ENCODE data around the gene AAK1. TPM values are rescaled to one million over a fixed set of nuclear protein-coding genes. Genes with fewer than 3 reads are reported as not detected.

Gene AAK1
- total RNA-seq, 1 donor from 2014 or later, result 108 TPM

- Mint-ChIP-seq H3K36me3 (ENCODE audit: low read depth, unreplicated experiment) (peaks cover 12% of the 10 kb centered on the region), H3K27ac (ENCODE audit: unreplicated experiment) (no peak overlapping the region), H3K27me3 (ENCODE audit: low read depth, unreplicated experiment) (no peaks in the 10 kb centered on the region), H3K9me3 (ENCODE audit: unreplicated experiment) (no peaks in the 10 kb centered on the region), H3K4me1 (ENCODE audit: low read depth, unreplicated experiment) (peaks cover 19% of the 10 kb centered on the region), H3K4me3 (ENCODE audit: unreplicated experiment) (no peak overlapping the region)
- DNase-seq (ENCODE audit: low read depth) (no peak), FAIRE-seq (no peak)
- Histone ChIP-seq H3K4me3 (ENCODE audit: insufficient read depth, low read depth, low read length) (no peak overlapping the region), H3K4me1 (ENCODE audit: insufficient read depth, low read length) (peaks cover 17% of the 10 kb centered on the region), H3K27ac (ENCODE audit: low read depth, low read length) (no peak overlapping the region), H3K79me2 (ENCODE audit: insufficient read depth, low read length) (peaks cover 91% of the 10 kb centered on the region), H4K20me1 (ENCODE audit: insufficient read depth, low read length) (peaks cover 80% of the 10 kb centered on the region), H3K9ac (ENCODE audit: low read length) (no peak overlapping the region), H2AFZ (ENCODE audit: low read depth, low read length) (no peak overlapping the region), H3K4me2 (ENCODE audit: low read length) (no peak overlapping the region), H3K36me3 (ENCODE audit: insufficient read depth, low read length) (peaks cover 5% of the 10 kb centered on the region), H3K27me3 (ENCODE audit: insufficient read depth, low read length) (no peaks in the 10 kb centered on the region), H3K9me3 (ENCODE audit: insufficient read depth, low read depth, low read length) (no peaks in the 10 kb centered on the region)
- no peak for TF ChIP-seq CTCF (IDR thresholded peaks at IDR 0.05; ENCODE audit: insufficient read depth, low read depth, low read length)
These were observed 4.9 kb downstream of the AAK1 start for GRCh38 chr2:69638630-69639029.

- TF ChIP-seq CTCF (IDR thresholded peaks at IDR 0.05; ENCODE audit: insufficient read depth, low read depth, low read length), result no peak
- no peak for TF ChIP-seq EZH2 (IDR thresholded peaks at IDR 0.05; ENCODE audit: insufficient read depth, low read length)
- Mint-ChIP-seq H3K4me1 (ENCODE audit: low read depth, unreplicated experiment) (peaks cover 19% of the 10 kb centered on the region), H3K27me3 (ENCODE audit: low read depth, unreplicated experiment) (no peaks in the 10 kb centered on the region), H3K36me3 (ENCODE audit: low read depth, unreplicated experiment) (peaks cover 12% of the 10 kb centered on the region), H3K4me3 (ENCODE audit: unreplicated experiment) (no peak overlapping the region), H3K9me3 (ENCODE audit: unreplicated experiment) (no peaks in the 10 kb centered on the region), H3K27ac (ENCODE audit: unreplicated experiment) (no peak overlapping the region)
- Histone ChIP-seq H2AFZ (ENCODE audit: low read depth, low read length) (no peak overlapping the region), H3K4me2 (ENCODE audit: low read length) (no peak overlapping the region), H3K4me3 (ENCODE audit: insufficient read depth, low read depth, low read length) (no peak overlapping the region), H3K27ac (ENCODE audit: low read depth, low read length) (no peak overlapping the region), H3K79me2 (ENCODE audit: insufficient read depth, low read length) (peaks cover 97% of the 10 kb centered on the region), H3K9me3 (ENCODE audit: insufficient read depth, low read depth, low read length) (no peaks in the 10 kb centered on the region), H4K20me1 (ENCODE audit: insufficient read depth, low read length) (peaks cover 83% of the 10 kb centered on the region), H3K4me1 (ENCODE audit: insufficient read depth, low read length) (peaks cover 17% of the 10 kb centered on the region), H3K27me3 (ENCODE audit: insufficient read depth, low read length) (no peaks in the 10 kb centered on the region), H3K9ac (ENCODE audit: low read length) (no peak overlapping the region), H3K36me3 (ENCODE audit: insufficient read depth, low read length) (peaks cover 5% of the 10 kb centered on the region)
- FAIRE-seq, result no peak
- DNase-seq (ENCODE audit: low read depth), result no peak
These were observed 5.6 kb downstream of the AAK1 start for GRCh38 chr2:69637923-69638322.

GRCh38 chr2:69636395-69636794, 7.1 kb downstream of the AAK1 start:
- H3K4me1 Mint-ChIP-seq (ENCODE audit: low read depth, unreplicated experiment), result peaks cover 19% of the 10 kb centered on the region
- Histone ChIP-seq H3K4me3 (ENCODE audit: insufficient read depth, low read depth, low read length) (no peak overlapping the region), H3K36me3 (ENCODE audit: insufficient read depth, low read length) (peaks cover 5% of the 10 kb centered on the region), H3K9me3 (ENCODE audit: insufficient read depth, low read depth, low read length) (no peaks in the 10 kb centered on the region), H3K27me3 (ENCODE audit: insufficient read depth, low read length) (no peaks in the 10 kb centered on the region), H2AFZ (ENCODE audit: low read depth, low read length) (no peak overlapping the region), H3K4me1 (ENCODE audit: insufficient read depth, low read length) (peaks cover 9% of the 10 kb centered on the region), H4K20me1 (ENCODE audit: insufficient read depth, low read length) (peaks cover 83% of the 10 kb centered on the region), H3K27ac (ENCODE audit: low read depth, low read length) (no peak overlapping the region), H3K4me2 (ENCODE audit: low read length) (no peak overlapping the region), H3K79me2 (ENCODE audit: insufficient read depth, low read length) (peaks cover 95% of the 10 kb centered on the region), H3K9ac (ENCODE audit: low read length) (no peak overlapping the region)
- no peaks in the 10 kb centered on the region for H3K9me3 Mint-ChIP-seq (ENCODE audit: unreplicated experiment)
- H3K27me3 Mint-ChIP-seq (ENCODE audit: low read depth, unreplicated experiment), result no peaks in the 10 kb centered on the region
- H3K4me3 Mint-ChIP-seq (ENCODE audit: unreplicated experiment), result no peak overlapping the region
- TF ChIP-seq EZH2 (IDR thresholded peaks at IDR 0.05; ENCODE audit: insufficient read depth, low read length), result no peak
- no peak for TF ChIP-seq CTCF (IDR thresholded peaks at IDR 0.05; ENCODE audit: insufficient read depth, low read depth, low read length)
- no peak for FAIRE-seq
- H3K36me3 Mint-ChIP-seq (ENCODE audit: low read depth, unreplicated experiment), result peaks cover 12% of the 10 kb centered on the region
- H3K27ac Mint-ChIP-seq (ENCODE audit: unreplicated experiment), result no peak overlapping the region
- no peak for DNase-seq (ENCODE audit: low read depth)

Measured in astrocyte (in vitro differentiated cells and primary cell).